Thyroid gland (tissue), 4 donors: ENCODE results near the gene ARRDC1.

Source experiments
- POLR2A ChIP-seq, 2 donors: fragments of 450-650 bp; IDR thresholded peaks; one replicate each; pipeline ENCODE4 v1.6.1; 2017; ENCODE audit warnings: antibody characterized with exemption in 2 of 2, mild to moderate bottlenecking in 2 of 2, moderate library complexity in 1 of 2
- TF ChIP-seq, protein P1 (sequence below), 6 experiments: fragments of 200-600 bp in 3 of 6; fragments of 450-650 bp in 3 of 6; sonication (generic) in 3 of 6; IDR thresholded peaks; one replicate each; pipeline ENCODE4 v1.5.1; 2016 to 2019; ENCODE audit warnings: antibody characterized with exemption in 6 of 6, mild to moderate bottlenecking in 2 of 6, inconsistent platforms in 1 of 6, moderate library complexity in 1 of 6

DNA sequence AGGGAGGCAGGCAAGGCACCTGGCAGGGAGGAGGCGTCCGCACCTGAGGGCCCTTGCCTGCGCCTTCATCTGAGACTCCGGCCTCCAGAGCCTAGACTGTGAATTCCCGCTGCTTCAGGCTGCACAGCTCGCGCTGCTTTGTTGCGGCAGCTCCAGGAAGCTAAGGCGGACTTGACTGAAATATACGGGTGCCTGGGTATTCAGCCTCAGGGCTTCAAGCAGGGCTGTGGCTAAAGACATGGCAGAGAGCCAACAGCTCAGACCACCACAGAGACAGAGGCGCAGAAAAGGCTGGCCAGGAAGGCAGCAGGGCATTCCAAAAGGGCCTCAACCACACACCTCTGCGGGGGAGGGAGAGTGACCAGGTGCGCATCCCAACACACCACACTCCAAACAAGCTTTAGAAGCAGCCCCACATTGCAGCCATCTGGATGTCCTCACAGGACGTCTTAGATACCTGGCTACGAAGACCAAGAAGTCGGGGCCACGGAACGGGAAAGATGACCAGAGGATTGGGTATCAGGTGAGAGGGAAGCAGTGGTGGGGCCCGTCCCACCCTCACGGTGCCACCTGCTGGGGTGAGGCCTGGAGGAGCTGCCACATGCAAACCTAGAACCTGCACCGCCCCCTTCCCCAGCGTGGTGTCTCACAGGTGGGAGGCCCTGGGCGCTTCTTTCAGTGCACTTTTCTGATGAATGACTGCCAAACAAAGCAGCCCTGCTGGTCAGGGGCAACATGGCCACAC, 25.1 kb upstream of the ARRDC1 start:
- no peak for TF ChIP-seq POLR2A (IDR thresholded peaks at IDR 0.05)
- TF ChIP-seq, protein P1, sequence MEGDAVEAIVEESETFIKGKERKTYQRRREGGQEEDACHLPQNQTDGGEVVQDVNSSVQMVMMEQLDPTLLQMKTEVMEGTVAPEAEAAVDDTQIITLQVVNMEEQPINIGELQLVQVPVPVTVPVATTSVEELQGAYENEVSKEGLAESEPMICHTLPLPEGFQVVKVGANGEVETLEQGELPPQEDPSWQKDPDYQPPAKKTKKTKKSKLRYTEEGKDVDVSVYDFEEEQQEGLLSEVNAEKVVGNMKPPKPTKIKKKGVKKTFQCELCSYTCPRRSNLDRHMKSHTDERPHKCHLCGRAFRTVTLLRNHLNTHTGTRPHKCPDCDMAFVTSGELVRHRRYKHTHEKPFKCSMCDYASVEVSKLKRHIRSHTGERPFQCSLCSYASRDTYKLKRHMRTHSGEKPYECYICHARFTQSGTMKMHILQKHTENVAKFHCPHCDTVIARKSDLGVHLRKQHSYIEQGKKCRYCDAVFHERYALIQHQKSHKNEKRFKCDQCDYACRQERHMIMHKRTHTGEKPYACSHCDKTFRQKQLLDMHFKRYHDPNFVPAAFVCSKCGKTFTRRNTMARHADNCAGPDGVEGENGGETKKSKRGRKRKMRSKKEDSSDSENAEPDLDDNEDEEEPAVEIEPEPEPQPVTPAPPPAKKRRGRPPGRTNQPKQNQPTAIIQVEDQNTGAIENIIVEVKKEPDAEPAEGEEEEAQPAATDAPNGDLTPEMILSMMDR (IDR thresholded peaks at IDR 0.05), result no peak
